Lung (tissue), 12 donors: ENCODE results near the gene PSMC2. TPM values are rescaled to one million over a fixed set of nuclear protein-coding genes. Genes with fewer than 3 reads are reported as not detected.

Source experiments
- ATAC-seq: fragments of 200-7000 bp; cut with Tn5 transposase; one replicate; pipeline ENCODE4 v1.9.1; 2020; ENCODE audit warnings: moderate number of reproducible peaks; ENCODE audit not compliant: insufficient read depth, low FRiP score
- DNase-seq, 3 donors: peaks; one replicate each; pipeline ENCODE4 v3.0.0-alpha.2; 2013 to 2017
- H3K27ac ChIP-seq, 2 donors: one replicate each; pipeline ENCODE4 v1.5.1; 2013; ENCODE audit warnings: mild to moderate bottlenecking in 2 of 2, moderate library complexity in 2 of 2, control low read depth in 1 of 2, inconsistent platforms in 1 of 2, low read depth in 1 of 2, low read length in 1 of 2
- H3K27me3 ChIP-seq, 3 donors: one replicate each; pipeline ENCODE4 v1.5.1; 2013; ENCODE audit warnings: low read length in 2 of 3; ENCODE audit not compliant: control insufficient read depth in 3 of 3, insufficient read depth in 3 of 3
- H3K36me3 ChIP-seq, 4 donors: one replicate each; pipeline ENCODE4 v1.5.1; 2013; ENCODE audit warnings: low read length in 4 of 4, mild to moderate bottlenecking in 1 of 4, moderate library complexity in 1 of 4; ENCODE audit not compliant: control insufficient read depth in 4 of 4, insufficient read depth in 4 of 4
- H3K4me1 ChIP-seq, 5 donors: one replicate each; pipeline ENCODE4 v1.5.1; 2013; ENCODE audit warnings: low read length in 5 of 5, mild to moderate bottlenecking in 2 of 5, moderate library complexity in 1 of 5; ENCODE audit not compliant: control insufficient read depth in 5 of 5, insufficient read depth in 5 of 5
- H3K4me3 ChIP-seq: one replicate; pipeline ENCODE4 v1.5.1; 2013; ENCODE audit warnings: mild to moderate bottlenecking, control low read depth, moderate library complexity
- H3K9ac ChIP-seq, 2 donors: one replicate each; pipeline ENCODE4 v1.5.1; 2013; ENCODE audit warnings: low read length in 2 of 2, control low read depth in 1 of 2; ENCODE audit not compliant: insufficient read depth in 1 of 2
- H3K9me3 ChIP-seq, 4 donors: one replicate each; pipeline ENCODE4 v1.5.1; 2013; ENCODE audit warnings: low read length in 3 of 4, mild to moderate bottlenecking in 1 of 4, moderate library complexity in 1 of 4; ENCODE audit not compliant: control insufficient read depth in 4 of 4, insufficient read depth in 3 of 4
- WGBS, 2 donors: extraction: QIAGEN DNeasy Blood & Tissue Kit; methylation state at CpG; one replicate each; pipeline ENCODE4 v1.1.7; 2013; 5-methylcytosine and 5-hydroxymethylcytosine counted together
- polyA plus RNA-seq, 2 donors: library from polyadenylated mRNA; stranded (reverse); fragments of 200-250 nt; gene quantifications; one replicate each; pipeline ENCODE4 v1.2.1, GENCODE V29; 2013
- total RNA-seq, 2 donors: library from RNA; depleted of rRNA in 1 of 2; stranded (reverse); fragments of >200 nt in 1 of 2; gene quantifications; one replicate each; pipeline ENCODE4 v1.2.1, GENCODE V29; 2014 to 2021
- TF ChIP-seq, protein P1 (sequence below): IDR thresholded peaks from 2 replicates; pipeline ENCODE4 v1.5.1; 2012; ENCODE audit warnings: mild to moderate bottlenecking; ENCODE audit errors: control extremely low read depth, extremely low read depth
- donor health status: control.
- donor health status: control.
- donor health status: Bipolar disorder and iron deficiency.
- donor health status: healthy.
- donor health status: DM: yes; HTN: yes; CAD: no.

PSMC2 gene
- total and polyA plus RNA-seq, 4 donors, result 68.8 to 157 (median 100) TPM

DNA sequence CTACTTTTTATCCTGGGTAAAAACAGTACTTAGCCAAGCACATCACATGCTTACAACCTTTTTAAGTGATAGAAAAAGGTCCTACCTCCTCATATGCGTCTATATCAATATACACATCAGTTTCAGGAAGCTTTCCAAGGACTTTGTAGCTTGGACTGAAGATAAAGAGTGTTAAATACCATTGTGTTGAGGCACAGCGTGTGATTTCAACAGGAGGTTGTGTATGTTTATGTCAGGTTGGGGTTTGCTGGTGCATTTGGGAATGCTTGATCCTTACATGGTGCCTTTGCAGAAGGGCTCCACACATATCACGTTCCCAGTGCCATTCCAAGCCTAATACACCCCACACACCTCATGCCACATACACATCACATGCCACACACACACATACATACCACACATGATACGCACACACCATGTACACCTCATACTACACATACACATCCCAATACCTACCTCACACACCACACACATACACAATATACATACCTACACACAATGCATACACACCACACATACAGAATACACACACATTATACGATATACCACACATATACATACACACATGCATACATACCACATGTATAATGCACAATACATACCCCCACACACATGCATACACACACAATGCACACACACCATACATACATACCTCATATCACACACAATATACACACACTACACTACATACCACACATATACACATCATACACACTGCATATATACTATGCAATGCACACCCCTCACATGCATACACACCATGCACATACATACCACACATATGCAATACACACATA lies 33.1 kb downstream of the PSMC2 start:
- no peaks in the 10 kb centered on the region for H3K4me1 ChIP-seq
- DNase-seq (no peak), ATAC-seq (no peak)
- H3K9me3 ChIP-seq, result no peaks in the 10 kb centered on the region
- H3K4me3 ChIP-seq, result no peak overlapping the region
- H3K36me3 ChIP-seq, result no peaks in the 10 kb centered on the region
- 76 to 83% methylated on average over 5 of the region's 5 CpGs for WGBS, 2 donors
- H3K9ac ChIP-seq, result no peak overlapping the region
- TF ChIP-seq, protein P1, sequence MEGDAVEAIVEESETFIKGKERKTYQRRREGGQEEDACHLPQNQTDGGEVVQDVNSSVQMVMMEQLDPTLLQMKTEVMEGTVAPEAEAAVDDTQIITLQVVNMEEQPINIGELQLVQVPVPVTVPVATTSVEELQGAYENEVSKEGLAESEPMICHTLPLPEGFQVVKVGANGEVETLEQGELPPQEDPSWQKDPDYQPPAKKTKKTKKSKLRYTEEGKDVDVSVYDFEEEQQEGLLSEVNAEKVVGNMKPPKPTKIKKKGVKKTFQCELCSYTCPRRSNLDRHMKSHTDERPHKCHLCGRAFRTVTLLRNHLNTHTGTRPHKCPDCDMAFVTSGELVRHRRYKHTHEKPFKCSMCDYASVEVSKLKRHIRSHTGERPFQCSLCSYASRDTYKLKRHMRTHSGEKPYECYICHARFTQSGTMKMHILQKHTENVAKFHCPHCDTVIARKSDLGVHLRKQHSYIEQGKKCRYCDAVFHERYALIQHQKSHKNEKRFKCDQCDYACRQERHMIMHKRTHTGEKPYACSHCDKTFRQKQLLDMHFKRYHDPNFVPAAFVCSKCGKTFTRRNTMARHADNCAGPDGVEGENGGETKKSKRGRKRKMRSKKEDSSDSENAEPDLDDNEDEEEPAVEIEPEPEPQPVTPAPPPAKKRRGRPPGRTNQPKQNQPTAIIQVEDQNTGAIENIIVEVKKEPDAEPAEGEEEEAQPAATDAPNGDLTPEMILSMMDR, result no peak
- H3K27me3 ChIP-seq, result peaks cover 0 to 3% (median 0%) of the 10 kb centered on the region in 3 donors
- H3K27ac ChIP-seq, result no peak overlapping the region

DNA sequence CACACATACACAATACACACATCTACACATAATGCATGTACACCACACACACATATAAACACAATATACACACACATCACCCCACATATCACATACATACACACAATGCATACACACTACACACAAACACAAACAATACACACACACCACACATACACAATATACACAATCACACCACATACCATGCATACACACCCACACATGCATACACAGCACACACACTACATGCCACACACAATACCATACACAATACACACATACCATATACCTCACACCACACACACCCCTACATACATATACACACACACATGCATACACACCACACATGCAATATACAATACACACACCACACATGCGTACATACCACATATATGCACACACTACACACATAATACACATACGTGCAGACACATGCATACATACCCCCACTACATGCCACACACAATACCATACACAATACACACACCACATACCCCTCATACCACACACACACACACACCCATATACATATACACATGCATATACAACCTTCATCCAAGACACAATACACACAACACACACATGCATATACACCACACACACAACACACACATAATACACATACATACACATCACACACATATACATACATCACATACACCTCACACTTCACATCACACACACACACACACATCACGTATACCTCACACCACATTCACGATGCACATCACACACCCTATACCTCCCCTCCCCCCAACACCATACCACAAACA lies 34.0 kb downstream of the PSMC2 start:
- Histone ChIP-seq H3K4me1 (no peaks in the 10 kb centered on the region), H3K9me3 (no peaks in the 10 kb centered on the region), H3K4me3 (no peak overlapping the region), H3K27me3 (peaks cover 0 to 3% (median 0%) of the 10 kb centered on the region in 3 donors), H3K27ac (no peak overlapping the region), H3K36me3 (no peaks in the 10 kb centered on the region), H3K9ac (no peak overlapping the region)
- 94 to 97% methylated on average over 4 of the region's 4 CpGs for WGBS, 2 donors
- no peak for DNase-seq
- no peak for ATAC-seq
- TF ChIP-seq, protein P1, result no peak

DNA sequence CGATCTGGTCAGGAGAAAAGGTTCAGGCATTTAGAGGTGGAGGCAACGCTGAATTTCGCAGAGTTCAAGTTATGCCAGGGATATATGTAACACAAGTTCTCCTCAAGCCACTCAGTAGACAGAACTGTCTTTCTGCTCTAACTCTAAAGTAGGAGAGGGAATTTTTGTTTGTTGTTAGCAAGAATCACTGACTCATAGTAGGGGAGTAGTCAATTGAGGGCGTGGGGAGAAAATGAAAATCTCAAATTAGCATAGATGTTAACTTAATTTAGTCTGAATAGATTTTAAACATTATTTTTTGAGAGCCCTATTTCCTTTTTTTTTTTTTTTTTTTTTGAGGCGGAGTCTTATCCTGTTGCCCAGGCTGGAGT lies 34.6 kb downstream of the PSMC2 start:
- no peaks in the 10 kb centered on the region for H3K9me3 ChIP-seq
- no peak overlapping the region for H3K4me3 ChIP-seq
- TF ChIP-seq, protein P1, result no peak
- 89 to 97% methylated on average over 5 of the region's 5 CpGs for WGBS, 2 donors
- no peak for ATAC-seq
- no peak for DNase-seq
- no peaks in the 10 kb centered on the region for H3K4me1 ChIP-seq
- H3K9ac ChIP-seq, result no peak overlapping the region
- H3K36me3 ChIP-seq, result no peaks in the 10 kb centered on the region
- no peak overlapping the region for H3K27ac ChIP-seq
- H3K27me3 ChIP-seq, result peaks cover 0 to 3% (median 0%) of the 10 kb centered on the region in 3 donors
